ENCODE results near the gene SAFB. TPM values are rescaled to one million over a fixed set of nuclear protein-coding genes. Genes with fewer than 3 reads are reported as not detected.

The SAFB gene
- total RNA-seq, 1 donor from 2014 or later: 57.9 TPM

DNA sequence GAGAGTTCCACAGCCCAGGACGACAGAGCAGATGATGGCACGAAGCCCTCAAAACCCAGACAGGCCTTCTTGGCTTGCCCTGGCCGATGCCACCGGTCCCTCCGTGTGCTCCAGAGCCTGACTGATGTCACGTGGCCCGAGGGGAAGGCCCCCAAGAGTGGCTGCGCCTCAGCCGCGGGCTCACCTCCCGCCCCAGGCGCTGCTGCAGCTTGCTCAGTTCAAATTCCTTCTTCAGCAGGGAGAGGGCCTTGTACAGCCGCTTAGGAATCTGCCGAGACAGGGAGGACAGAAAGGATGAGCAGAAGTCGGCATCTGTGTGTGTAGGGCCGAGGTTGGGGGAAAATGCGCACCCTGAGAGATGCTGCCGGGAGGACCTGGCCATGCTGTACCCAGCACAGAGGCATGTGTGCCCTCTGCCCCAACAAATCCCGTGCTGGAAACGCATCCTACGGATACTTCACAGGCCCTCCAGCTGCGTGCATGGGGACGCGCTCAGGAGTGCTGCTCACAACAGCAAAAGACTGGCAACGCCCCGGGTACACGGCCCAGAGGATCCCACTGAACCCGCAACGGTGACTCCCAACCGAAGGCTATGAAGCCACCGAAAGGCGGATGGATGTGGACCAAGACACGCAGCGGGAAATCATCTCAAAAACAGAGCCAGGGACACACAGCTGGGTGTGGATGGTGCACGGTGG lies 84.1 kb downstream of the SAFB start:
- H3K9ac ChIP-seq: no peak overlapping the region
- H3K27ac ChIP-seq: no peak overlapping the region
- H3K4me1 ChIP-seq: no peaks in the 10 kb centered on the region
- TF ChIP-seq EZH2phosphoT487 (IDR thresholded peaks at IDR 0.05) (no peak), CTCF (IDR thresholded peaks at IDR 0.05) (no peak), EZH2 (IDR thresholded peaks at IDR 0.05) (no peak)
- H4K20me1 ChIP-seq (ENCODE audit: low read depth): no peaks in the 10 kb centered on the region
- no peaks in the 10 kb centered on the region for H3K9me3 ChIP-seq (ENCODE audit: low read depth)
- H3K36me3 Mint-ChIP-seq: peaks cover 9% of the 10 kb centered on the region
- DNase-seq (ENCODE audit: low spot score): no peak
- H2AFZ ChIP-seq (replicated peaks): no peak overlapping the region
- H3K27me3 Mint-ChIP-seq (ENCODE audit: insufficient read depth, low read depth): peaks cover 2% of the 10 kb centered on the region
- H3K27me3 ChIP-seq: no peaks in the 10 kb centered on the region
- H3K4me2 ChIP-seq: no peak overlapping the region
- peaks cover 2% of the 10 kb centered on the region for H3K9me3 Mint-ChIP-seq
- no peaks in the 10 kb centered on the region for H3K79me2 ChIP-seq (ENCODE audit: low read depth)
- no peak overlapping the region for H3K4me3 Mint-ChIP-seq
- H3K36me3 ChIP-seq: no peaks in the 10 kb centered on the region
- no peak overlapping the region for H3K4me3 ChIP-seq
- no peak overlapping the region for H3K27ac Mint-ChIP-seq
- no peaks in the 10 kb centered on the region for H3F3A ChIP-seq (ENCODE audit: low read depth)
- no peaks in the 10 kb centered on the region for H3K4me1 Mint-ChIP-seq

- DNase-seq (ENCODE audit: low spot score): no peak
- H3K27ac Mint-ChIP-seq: no peak overlapping the region
- H3K4me2 ChIP-seq: no peak overlapping the region
These were observed 85.0 kb downstream of the SAFB start for GRCh38 chr19:5707576-5708575.

GRCh38 chr19:5711025-5711424 lies 88.1 kb downstream of the SAFB start:
- H3K36me3 Mint-ChIP-seq: peaks cover 16% of the 10 kb centered on the region
- Histone ChIP-seq H2AFZ (replicated peaks) (no peak overlapping the region), H3K4me1 (no peaks in the 10 kb centered on the region), H3K27me3 (no peaks in the 10 kb centered on the region), H3K4me3 (no peak overlapping the region), H3K9me3 (ENCODE audit: low read depth) (no peaks in the 10 kb centered on the region), H3F3A (ENCODE audit: low read depth) (no peaks in the 10 kb centered on the region), H3K27ac (no peak overlapping the region), H4K20me1 (ENCODE audit: low read depth) (peaks cover 10% of the 10 kb centered on the region), H3K36me3 (no peaks in the 10 kb centered on the region), H3K9ac (no peak overlapping the region), H3K79me2 (ENCODE audit: low read depth) (peaks cover 22% of the 10 kb centered on the region), H3K4me2 (no peak overlapping the region)
- peaks cover 3% of the 10 kb centered on the region for H3K4me1 Mint-ChIP-seq
- no peaks in the 10 kb centered on the region for H3K9me3 Mint-ChIP-seq
- no peak overlapping the region for H3K27ac Mint-ChIP-seq
- no peak for TF ChIP-seq EZH2phosphoT487 (IDR thresholded peaks at IDR 0.05)
- no peak for TF ChIP-seq EZH2 (IDR thresholded peaks at IDR 0.05)
- DNase-seq (ENCODE audit: low spot score): no peak
- H3K27me3 Mint-ChIP-seq (ENCODE audit: insufficient read depth, low read depth): peaks cover 2% of the 10 kb centered on the region
- H3K4me3 Mint-ChIP-seq: no peak overlapping the region

More at GRCh38 chr19:5707576-5708575, 85.0 kb downstream of the SAFB start:
- Histone ChIP-seq H3K4me3 (no peak overlapping the region), H2AFZ (replicated peaks) (no peak overlapping the region), H4K20me1 (ENCODE audit: low read depth) (no peaks in the 10 kb centered on the region), H3F3A (ENCODE audit: low read depth) (no peaks in the 10 kb centered on the region), H3K79me2 (ENCODE audit: low read depth) (no peaks in the 10 kb centered on the region), H3K4me1 (no peaks in the 10 kb centered on the region), H3K9ac (no peak overlapping the region), H3K36me3 (no peaks in the 10 kb centered on the region), H3K27me3 (no peaks in the 10 kb centered on the region), H3K27ac (no peak overlapping the region), H3K9me3 (ENCODE audit: low read depth) (no peaks in the 10 kb centered on the region)
- no peak overlapping the region for H3K4me3 Mint-ChIP-seq
- peaks cover 2% of the 10 kb centered on the region for H3K9me3 Mint-ChIP-seq
- peaks cover 12% of the 10 kb centered on the region for H3K36me3 Mint-ChIP-seq
- no peaks in the 10 kb centered on the region for H3K4me1 Mint-ChIP-seq
- TF ChIP-seq CTCF (IDR thresholded peaks at IDR 0.05) (no peak), EZH2phosphoT487 (IDR thresholded peaks at IDR 0.05) (no peak), EZH2 (IDR thresholded peaks at IDR 0.05) (no peak)
- H3K27me3 Mint-ChIP-seq (ENCODE audit: insufficient read depth, low read depth): peaks cover 2% of the 10 kb centered on the region

All from neural progenitor cell (in vitro differentiated cells).